Uterus (tissue), 4 donors: ENCODE results near the gene PSAP. TPM values are rescaled to one million over a fixed set of nuclear protein-coding genes. Genes with fewer than 3 reads are reported as not detected.

Experiments used
- DNase-seq, 2 donors: peaks; one replicate each; pipeline ENCODE4 v3.0.0-alpha.2; 2019 to 2020
- H3K27ac ChIP-seq, 2 donors: fragments of 200-600 bp; sonication (generic); 1 replicate in 1 of 2; 2 replicates in 1 of 2; pipeline ENCODE4 v1.5.1; 2016 to 2018
- H3K27me3 ChIP-seq, 2 donors: fragments of 200-600 bp; sonication (generic); one replicate each; pipeline ENCODE4 v1.5.1; 2018 to 2019; ENCODE audit warnings: control low read depth in 1 of 2
- H3K36me3 ChIP-seq, 2 donors: fragments of 200-600 bp; sonication (generic); one replicate each; pipeline ENCODE4 v1.5.1; 2019; ENCODE audit warnings: control low read depth in 1 of 2
- H3K4me1 ChIP-seq, 2 donors: fragments of 200-600 bp; sonication (generic); one replicate each; pipeline ENCODE4 v1.5.1; 2018 to 2019; ENCODE audit warnings: control low read depth in 1 of 2
- H3K4me3 ChIP-seq, 2 donors: fragments of 200-600 bp; sonication (generic); 1 replicate in 1 of 2; 2 replicates in 1 of 2; pipeline ENCODE4 v1.5.1; 2018 to 2019; ENCODE audit warnings: mild to moderate bottlenecking in 1 of 2
- H3K9me3 ChIP-seq, 2 donors: fragments of 200-600 bp; sonication (generic); one replicate each; pipeline ENCODE4 v1.5.1; 2019; ENCODE audit warnings: control low read depth in 1 of 2
- CTCF ChIP-seq, 4 experiments: fragments of 200-600 bp in 2 of 4; fragments of 450-650 bp in 2 of 4; sonication (generic) in 2 of 4; IDR thresholded peaks; one replicate each; pipeline ENCODE4 v1.5.1; 2016 to 2019; ENCODE audit warnings: antibody characterized with exemption in 4 of 4, mild to moderate bottlenecking in 2 of 4, moderate library complexity in 1 of 4
- POLR2A ChIP-seq, 2 donors: fragments of 450-650 bp; IDR thresholded peaks; one replicate each; pipeline ENCODE4 v1.6.1; 2016; ENCODE audit warnings: antibody characterized with exemption in 2 of 2, mild to moderate bottlenecking in 1 of 2, moderate library complexity in 1 of 2
- intact Hi-C: fragments of 100-400 bp; cut with DNase I; formaldehyde crosslinking; loops from one replicate; pipeline ENCODE4 v1.15.1; 2023; ENCODE audit warnings: low total_unique reads
- total RNA-seq, 4 donors: library from RNA; depleted of rRNA in 3 of 4; stranded (reverse); fragments of >200 nt in 3 of 4; gene quantifications; one replicate each; pipeline versions ENCODE4 v1.1.0 to v1.2.4, GENCODE V29; 2014 to 2023
- donor health status: DM: yes; HTN: yes; CAD: no.

PSAP gene
- total RNA-seq, 4 donors from 2014 or later, result 603 to 903 (median 759) TPM

DNA sequence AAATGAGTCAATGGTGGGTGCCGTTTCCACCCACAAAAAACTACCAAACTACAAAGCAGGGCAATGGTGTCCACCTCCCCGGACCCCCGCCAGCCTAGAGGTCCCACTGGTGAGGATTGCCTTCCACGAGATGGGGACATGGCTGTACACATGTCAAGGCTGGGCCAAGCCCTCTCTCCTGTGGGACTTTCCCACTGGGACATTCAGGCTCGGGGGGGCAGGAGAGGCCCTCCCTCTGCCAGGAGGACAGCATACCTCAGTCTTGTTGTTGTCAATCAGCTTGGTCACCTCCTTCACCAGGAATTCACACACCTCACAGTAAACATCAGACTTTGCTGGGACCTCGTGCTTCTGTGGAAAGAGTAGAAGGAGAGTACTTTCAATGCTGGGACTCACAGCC, 31.1 kb downstream of the PSAP start:
- no peaks in the 10 kb centered on the region for H3K36me3 ChIP-seq
- H3K27me3 ChIP-seq, result no peaks in the 10 kb centered on the region
- no peak overlapping the region for H3K27ac ChIP-seq
- TF ChIP-seq CTCF (IDR thresholded peaks at IDR 0.05) (no peak), POLR2A (IDR thresholded peaks at IDR 0.05) (no peak)
- no peaks in the 10 kb centered on the region for H3K9me3 ChIP-seq
- no peak overlapping the region for H3K4me3 ChIP-seq
- no peak for DNase-seq
- no peaks in the 10 kb centered on the region for H3K4me1 ChIP-seq
- intact Hi-C loops, result loop anchor here (10.0 kb wide), 1 partner anchor 245 kb away; no protein-coding TSS in a partner anchor

GRCh38 chr10:71819441-71819861, 31.6 kb downstream of the PSAP start:
- H3K27ac ChIP-seq, result no peak overlapping the region
- no peaks in the 10 kb centered on the region for H3K27me3 ChIP-seq
- H3K4me3 ChIP-seq, result no peak overlapping the region
- no peaks in the 10 kb centered on the region for H3K36me3 ChIP-seq
- TF ChIP-seq CTCF (IDR thresholded peaks at IDR 0.05) (no peak), POLR2A (IDR thresholded peaks at IDR 0.05) (no peak)
- H3K9me3 ChIP-seq, result no peaks in the 10 kb centered on the region
- no peaks in the 10 kb centered on the region for H3K4me1 ChIP-seq
- DNase-seq, result no peak
- intact Hi-C loops, result loop anchor here (10.0 kb wide), 1 partner anchor 245 kb away; no protein-coding TSS in a partner anchor

DNA sequence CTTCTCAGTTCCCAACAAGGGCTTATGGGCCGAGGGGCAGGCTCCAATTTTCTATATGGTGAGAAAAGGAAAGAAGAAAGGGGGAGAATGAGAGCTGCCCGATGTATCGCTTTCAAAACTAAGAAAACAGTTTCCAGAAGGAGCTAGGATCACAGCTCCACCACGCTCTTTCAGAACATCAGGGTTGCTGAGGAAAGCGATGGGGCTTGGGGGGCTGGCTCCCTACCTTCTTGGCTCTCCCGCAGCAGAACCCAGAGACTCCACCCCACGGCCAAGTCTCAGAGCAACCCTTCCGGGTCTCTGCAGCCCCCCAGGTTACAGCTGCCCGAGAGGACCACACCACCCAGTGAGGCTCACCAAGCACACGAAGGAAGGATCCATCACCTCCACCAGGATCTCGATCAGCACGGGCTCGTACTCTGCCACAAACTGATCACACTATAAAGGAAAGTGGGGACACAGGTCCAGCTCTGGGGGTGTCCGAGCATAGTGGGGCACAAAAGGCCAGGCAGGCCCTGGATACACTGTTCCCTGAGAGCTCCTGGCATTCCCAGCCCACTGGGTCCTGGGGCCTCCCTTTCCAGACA, 32.3 kb downstream of the PSAP start:
- Histone ChIP-seq H3K27ac (no peak overlapping the region), H3K4me1 (no peaks in the 10 kb centered on the region), H3K9me3 (no peaks in the 10 kb centered on the region), H3K27me3 (no peaks in the 10 kb centered on the region), H3K36me3 (no peaks in the 10 kb centered on the region), H3K4me3 (no peak overlapping the region)
- no peak for DNase-seq
- TF ChIP-seq CTCF (IDR thresholded peaks at IDR 0.05), result no peak
- no peak for TF ChIP-seq POLR2A (IDR thresholded peaks at IDR 0.05)
- intact Hi-C loops, result loop anchor here (10.0 kb wide), 1 partner anchor 244 kb away; no protein-coding TSS in a partner anchor

DNA sequence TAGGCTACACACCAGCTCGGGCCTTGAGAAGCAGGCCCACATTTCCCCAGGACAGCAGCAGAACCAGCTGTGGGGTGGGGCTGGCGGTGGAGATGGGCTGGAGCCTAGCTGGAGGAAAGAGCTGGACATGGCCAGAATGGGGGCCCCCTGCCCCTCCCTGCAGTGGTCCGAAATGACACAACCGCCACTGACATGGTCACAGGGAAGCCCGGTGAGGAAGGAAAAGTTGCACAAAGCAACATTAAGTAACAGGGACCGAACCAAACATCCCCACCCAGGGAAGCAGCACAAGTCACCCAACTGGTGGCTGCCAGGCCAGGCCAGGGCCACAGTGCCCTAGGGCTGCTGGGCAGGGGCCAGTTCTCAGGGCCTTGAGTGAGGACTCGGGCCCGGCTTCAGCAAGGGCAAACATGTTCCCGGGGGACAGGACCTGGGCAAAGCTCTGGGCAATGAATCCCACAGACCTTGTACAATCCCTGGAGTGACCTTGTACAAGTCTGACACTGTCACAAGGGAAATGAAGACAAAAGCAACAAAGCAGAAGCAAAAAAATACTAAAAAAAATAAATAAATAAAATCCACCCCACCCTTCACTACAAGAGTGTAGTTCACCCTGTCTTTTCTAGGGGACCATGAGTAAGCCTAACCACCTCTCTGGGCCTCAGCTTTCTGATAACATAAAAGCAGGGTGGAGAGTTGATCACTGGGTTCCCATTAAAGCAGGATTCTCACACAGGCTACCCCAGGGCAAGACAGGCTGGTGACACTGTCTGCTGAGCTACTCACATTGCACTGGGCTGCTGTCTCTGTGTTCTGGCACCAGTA, 33.0 kb downstream of the PSAP start:
- H3K4me1 ChIP-seq, result no peaks in the 10 kb centered on the region
- TF ChIP-seq POLR2A (IDR thresholded peaks at IDR 0.05) (no peak), CTCF (IDR thresholded peaks at IDR 0.05) (no peak)
- no peak overlapping the region for H3K4me3 ChIP-seq
- no peak overlapping the region for H3K27ac ChIP-seq
- intact Hi-C loops, result loop anchor here (10.0 kb wide), 1 partner anchor 243 kb away; no protein-coding TSS in a partner anchor
- H3K27me3 ChIP-seq, result no peaks in the 10 kb centered on the region
- DNase-seq, result no peak
- no peaks in the 10 kb centered on the region for H3K36me3 ChIP-seq
- no peaks in the 10 kb centered on the region for H3K9me3 ChIP-seq
